ENCODE data around the gene LINC01488.

LINC01488 gene

GRCh38 chr11:69479591-69480271, 1.7 kb upstream of the LINC01488 start:
- DNase-seq (ENCODE audit: low read depth in 2 of 2) = no peak

GRCh38 chr11:69480547-69481392, 693 bp upstream of the LINC01488 start:
- DNase-seq (ENCODE audit: low read depth in 2 of 2) = no peak

- no peak for DNase-seq (ENCODE audit: low read depth in 2 of 2)
Observed at GRCh38 chr11:69482322-69482721, 859 bp downstream of the LINC01488 start.

GRCh38 chr11:69483170-69483569, 1.7 kb downstream of the LINC01488 start:
- DNase-seq (ENCODE audit: low read depth in 2 of 2) = no peak

- no peak for DNase-seq (ENCODE audit: low read depth in 2 of 2)
Observed at GRCh38 chr11:69483691-69484426, 2.4 kb downstream of the LINC01488 start.

- no peak for DNase-seq (ENCODE audit: low read depth in 2 of 2)
Observed at GRCh38 chr11:69484427-69485259, 3.2 kb downstream of the LINC01488 start.

- no peak for DNase-seq (ENCODE audit: low read depth in 2 of 2)
Observed at GRCh38 chr11:69485337-69486041, 4.0 kb downstream of the LINC01488 start.

- DNase-seq (ENCODE audit: low read depth in 2 of 2) = no peak
Observed at GRCh38 chr11:69486056-69486772, 4.8 kb downstream of the LINC01488 start.

GRCh38 chr11:69486773-69487291, 5.4 kb downstream of the LINC01488 start:
- DNase-seq (ENCODE audit: low read depth in 2 of 2) = no peak

- DNase-seq (ENCODE audit: low read depth in 2 of 2) = no peak
Observed at GRCh38 chr11:69487391-69487790, 5.9 kb downstream of the LINC01488 start.

GRCh38 chr11:69487849-69488542, 6.5 kb downstream of the LINC01488 start:
- no peak for DNase-seq (ENCODE audit: low read depth in 2 of 2)

GRCh38 chr11:69488543-69488940, 7.1 kb downstream of the LINC01488 start:
- no peak for DNase-seq (ENCODE audit: low read depth in 2 of 2)

- DNase-seq (ENCODE audit: low read depth in 2 of 2) = no peak
Observed at GRCh38 chr11:69489031-69489745, 7.7 kb downstream of the LINC01488 start.

- DNase-seq (ENCODE audit: low read depth in 2 of 2) = no peak
Observed at GRCh38 chr11:69489746-69490365, 8.4 kb downstream of the LINC01488 start.

- no peak for DNase-seq (ENCODE audit: low read depth in 2 of 2)
Observed at GRCh38 chr11:69490516-69490915, 9.1 kb downstream of the LINC01488 start.

GRCh38 chr11:69491071-69492031, 9.9 kb downstream of the LINC01488 start:
- no peak for DNase-seq (ENCODE audit: low read depth in 2 of 2)

Measured in activated CD4-positive, alpha-beta T cell treated with anti-CD3 and anti-CD28 coated beads for 24 hours (primary cell).